PFSK-1 (cell line): ENCODE measurements around the gene RPS6KA5.

Experiments used
- FOXP2 ChIP-seq: optimal IDR thresholded peaks from 2 replicates; pipeline ENCODE3; 2011; ENCODE audit warnings: borderline replicate concordance, control low read depth, inconsistent platforms; ENCODE audit not compliant: insufficient read depth; ENCODE audit errors: extremely low read length, extremely low read depth
- POLR2AphosphoS5 ChIP-seq: IDR thresholded peaks from 2 replicates; pipeline ENCODE4 v1.6.1; 2012; ENCODE audit warnings: low read depth, mild to moderate bottlenecking, control low read depth, low read length, moderate library complexity
- REST ChIP-seq, 2 experiments: IDR thresholded peaks; 2 replicates each; pipeline versions ENCODE4 v1.6.1 to v1.8.0; 2011 to 2012; ENCODE audit warnings: low read depth in 2 of 2, low read length in 2 of 2, control low read depth in 1 of 2, inconsistent platforms in 1 of 2, mild to moderate bottlenecking in 1 of 2, moderate library complexity in 1 of 2; ENCODE audit not compliant: insufficient read depth in 1 of 2
- SIN3A ChIP-seq: IDR thresholded peaks from 2 replicates; pipeline ENCODE4 v1.6.1; 2012; ENCODE audit warnings: mild to moderate bottlenecking, low read length, moderate library complexity, borderline replicate concordance; ENCODE audit not compliant: insufficient read depth
- TAF1 ChIP-seq: IDR thresholded peaks from 2 replicates; pipeline ENCODE4 v1.6.1; 2012; ENCODE audit warnings: low read length, control low read depth, borderline replicate concordance; ENCODE audit not compliant: insufficient read depth

- no peak for TF ChIP-seq SIN3A
- TF ChIP-seq POLR2AphosphoS5, result no peak
- no peak for TF ChIP-seq REST (IDR thresholded peaks at IDR 0.05; ENCODE audit: insufficient read depth in 1 of 2, low read depth in 2 of 2, low read length in 2 of 2)
- no peak for TF ChIP-seq TAF1
- TF ChIP-seq FOXP2, result no peak
Measured at GRCh38 chr14:90816681-90817436, 243.6 kb downstream of the RPS6KA5 start.
